SJSA1 (cell line): ENCODE data around the gene CRACDL. TPM values are rescaled to one million over a fixed set of nuclear protein-coding genes. Genes with fewer than 3 reads are reported as not detected.

Experiments used
- DNase-seq, 2 experiments: peaks; one replicate each; pipeline ENCODE4 v3.0.0-alpha.2; 2015 to 2020; ENCODE audit warnings: low spot score in 2 of 2, low read depth in 1 of 2
- H3K27ac ChIP-seq: fragments of 250-450 bp; sonication (Bioruptor Pico); 2 replicates; pipeline ENCODE4 v1.5.1; 2020; ENCODE audit warnings: mild to moderate bottlenecking, moderate library complexity
- H3K27me3 ChIP-seq: fragments of 250-450 bp; sonication (Bioruptor Pico); replicated peaks from 2 replicates; pipeline ENCODE4 v1.5.1; 2020; ENCODE audit warnings: mild to moderate bottlenecking, moderate library complexity
- H3K36me3 ChIP-seq: fragments of 250-450 bp; sonication (Bioruptor Pico); 2 replicates; pipeline ENCODE4 v1.5.1; 2020; ENCODE audit warnings: mild to moderate bottlenecking
- H3K4me1 ChIP-seq: fragments of 250-450 bp; sonication (Bioruptor Pico); replicated peaks from 2 replicates; pipeline ENCODE4 v1.6.1; 2021; ENCODE audit warnings: mild to moderate bottlenecking
- H3K4me3 ChIP-seq: fragments of 250-450 bp; sonication (Bioruptor Pico); 2 replicates; pipeline ENCODE4 v1.5.1; 2020; ENCODE audit warnings: mild to moderate bottlenecking
- H3K9me3 ChIP-seq: fragments of 250-450 bp; sonication (Bioruptor Pico); replicated peaks from 2 replicates; pipeline ENCODE4 v1.5.1; 2020; ENCODE audit warnings: mild to moderate bottlenecking
- total RNA-seq: library from RNA; depleted of rRNA; stranded (reverse); fragments of >200 nt; shearing (Covaris generic); gene quantifications from 2 replicates; pipeline ENCODE4 v1.2.3, GENCODE V29; 2014

Gene CRACDL
- total RNA-seq, 1 experiment from 2014 or later: not detected

GRCh38 chr2:98793897-98794830 is 141.9 kb downstream of the CRACDL start:
- Histone ChIP-seq H3K36me3 (no peaks in the 10 kb centered on the region), H3K27me3 (no peaks in the 10 kb centered on the region), H3K4me1 (no peaks in the 10 kb centered on the region), H3K4me3 (no peak overlapping the region), H3K9me3 (no peaks in the 10 kb centered on the region), H3K27ac (no peak overlapping the region)
- no peak for DNase-seq

GRCh38 chr2:98793275-98793674 is 142.8 kb downstream of the CRACDL start:
- no peak for DNase-seq
- Histone ChIP-seq H3K4me1 (no peaks in the 10 kb centered on the region), H3K27ac (no peak overlapping the region), H3K36me3 (no peaks in the 10 kb centered on the region), H3K9me3 (no peaks in the 10 kb centered on the region), H3K27me3 (no peaks in the 10 kb centered on the region), H3K4me3 (no peak overlapping the region)

- no peak overlapping the region for H3K27ac ChIP-seq
- DNase-seq: no peak
- H3K9me3 ChIP-seq: no peaks in the 10 kb centered on the region
- H3K4me3 ChIP-seq: no peak overlapping the region
- H3K36me3 ChIP-seq: no peaks in the 10 kb centered on the region
- H3K4me1 ChIP-seq: no peaks in the 10 kb centered on the region
- no peaks in the 10 kb centered on the region for H3K27me3 ChIP-seq
Measured at GRCh38 chr2:98790221-98790620, 145.8 kb downstream of the CRACDL start.

GRCh38 chr2:98787700-98788099 is 148.3 kb downstream of the CRACDL start:
- H3K4me1 ChIP-seq: no peaks in the 10 kb centered on the region
- no peak overlapping the region for H3K27ac ChIP-seq
- DNase-seq: no peak
- no peaks in the 10 kb centered on the region for H3K36me3 ChIP-seq
- no peaks in the 10 kb centered on the region for H3K27me3 ChIP-seq
- H3K9me3 ChIP-seq: no peaks in the 10 kb centered on the region
- no peak overlapping the region for H3K4me3 ChIP-seq

GRCh38 chr2:98786179-98786578 is 149.8 kb downstream of the CRACDL start:
- Histone ChIP-seq H3K4me1 (no peaks in the 10 kb centered on the region), H3K9me3 (no peaks in the 10 kb centered on the region), H3K4me3 (no peak overlapping the region), H3K27me3 (no peaks in the 10 kb centered on the region), H3K27ac (no peak overlapping the region), H3K36me3 (no peaks in the 10 kb centered on the region)
- DNase-seq: no peak

- DNase-seq: no peak
- Histone ChIP-seq H3K9me3 (no peaks in the 10 kb centered on the region), H3K4me3 (no peak overlapping the region), H3K36me3 (no peaks in the 10 kb centered on the region), H3K27ac (no peak overlapping the region), H3K4me1 (no peaks in the 10 kb centered on the region), H3K27me3 (no peaks in the 10 kb centered on the region)
Measured at GRCh38 chr2:98782570-98782969, 153.5 kb downstream of the CRACDL start.

- 0 out of 2 replicates have a peak, but pooled peaks cover 2% of the 10 kb centered on the region for H3K9me3 ChIP-seq
- H3K4me3 ChIP-seq: no peak overlapping the region
- H3K36me3 ChIP-seq: no peaks in the 10 kb centered on the region
- no peak for DNase-seq
- H3K4me1 ChIP-seq: no peaks in the 10 kb centered on the region
- no peaks in the 10 kb centered on the region for H3K27me3 ChIP-seq
- H3K27ac ChIP-seq: no peak overlapping the region
Measured at GRCh38 chr2:98781822-98782221, 154.2 kb downstream of the CRACDL start.

GRCh38 chr2:98778741-98779483 is 157.1 kb downstream of the CRACDL start:
- DNase-seq: no peak
- Histone ChIP-seq H3K27me3 (no peaks in the 10 kb centered on the region), H3K9me3 (0 out of 2 replicates have a peak, but pooled peaks cover 2% of the 10 kb centered on the region)

GRCh38 chr2:98778151-98778550 is 157.9 kb downstream of the CRACDL start:
- H3K9me3 ChIP-seq: 0 out of 2 replicates have a peak, but pooled peaks cover 2% of the 10 kb centered on the region
- H3K4me1 ChIP-seq: no peaks in the 10 kb centered on the region
- no peak overlapping the region for H3K27ac ChIP-seq
- DNase-seq: no peak
- H3K27me3 ChIP-seq: no peaks in the 10 kb centered on the region
- no peaks in the 10 kb centered on the region for H3K36me3 ChIP-seq
- no peak overlapping the region for H3K4me3 ChIP-seq

More at GRCh38 chr2:98778741-98779483, 157.1 kb downstream of the CRACDL start:
- no peaks in the 10 kb centered on the region for H3K4me1 ChIP-seq
- H3K27ac ChIP-seq: no peak overlapping the region
- H3K36me3 ChIP-seq: no peaks in the 10 kb centered on the region
- no peak overlapping the region for H3K4me3 ChIP-seq

GRCh38 chr2:98777710-98778109 is 158.3 kb downstream of the CRACDL start:
- 0 out of 2 replicates have a peak, but pooled peaks cover 2% of the 10 kb centered on the region for H3K9me3 ChIP-seq
- H3K4me1 ChIP-seq: no peaks in the 10 kb centered on the region
- H3K4me3 ChIP-seq: no peak overlapping the region
- DNase-seq: no peak
- H3K36me3 ChIP-seq: no peaks in the 10 kb centered on the region
- H3K27ac ChIP-seq: no peak overlapping the region
- H3K27me3 ChIP-seq: no peaks in the 10 kb centered on the region

- Histone ChIP-seq H3K4me1 (no peaks in the 10 kb centered on the region), H3K9me3 (0 out of 2 replicates have a peak, but pooled peaks cover 2% of the 10 kb centered on the region), H3K27me3 (no peaks in the 10 kb centered on the region), H3K27ac (no peak overlapping the region), H3K4me3 (no peak overlapping the region), H3K36me3 (no peaks in the 10 kb centered on the region)
- DNase-seq: no peak
Measured at GRCh38 chr2:98777076-98777475, 158.9 kb downstream of the CRACDL start.

GRCh38 chr2:98776136-98776535 is 159.9 kb downstream of the CRACDL start:
- Histone ChIP-seq H3K4me1 (no peaks in the 10 kb centered on the region), H3K9me3 (0 out of 2 replicates have a peak, but pooled peaks cover 2% of the 10 kb centered on the region), H3K36me3 (no peaks in the 10 kb centered on the region), H3K27ac (no peak overlapping the region), H3K4me3 (no peak overlapping the region), H3K27me3 (no peaks in the 10 kb centered on the region)
- DNase-seq: no peak

GRCh38 chr2:98775146-98775986 is 160.7 kb downstream of the CRACDL start:
- 0 out of 2 replicates have a peak, but pooled peaks cover 2% of the 10 kb centered on the region for H3K9me3 ChIP-seq
- H3K36me3 ChIP-seq: no peaks in the 10 kb centered on the region
- H3K4me1 ChIP-seq: no peaks in the 10 kb centered on the region
- DNase-seq: no peak
- no peak overlapping the region for H3K4me3 ChIP-seq
- no peak overlapping the region for H3K27ac ChIP-seq
- no peaks in the 10 kb centered on the region for H3K27me3 ChIP-seq
